Measurements from ENCODE around the gene CCDC74B.
"Not testable (repeated sequence)": the region's sequence is repeated elsewhere in the genome, so short reads cannot be mapped to it uniquely, and the experiment has no call there.

CCDC74B gene

DNA sequence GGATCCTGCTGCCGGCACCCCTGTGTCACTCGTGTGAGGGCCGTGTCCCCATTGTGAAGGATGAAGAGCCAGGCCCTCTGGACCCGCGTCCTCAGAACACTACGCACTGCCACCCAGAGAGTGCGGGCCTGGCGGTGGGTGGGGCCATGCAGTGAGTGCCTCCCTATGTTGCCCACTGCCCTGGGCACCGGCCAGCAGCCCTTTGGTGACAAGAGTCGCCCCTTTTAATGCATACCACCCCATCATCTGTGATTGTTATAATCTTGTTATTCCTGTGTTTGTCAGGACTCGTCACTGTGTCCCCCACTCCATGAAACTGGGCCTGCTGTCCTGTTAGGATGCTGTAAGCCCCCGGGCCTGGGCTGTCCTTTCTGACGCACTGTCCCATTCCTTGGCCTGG is 6.6 kb downstream of the CCDC74B start:
- DNase-seq (ENCODE audit: low spot score); POLR2A ChIA-PET (ENCODE audit: low non-redundant PET); H3K27ac ChIP-seq; CTCF ChIA-PET: not testable (repeated sequence)

DNA sequence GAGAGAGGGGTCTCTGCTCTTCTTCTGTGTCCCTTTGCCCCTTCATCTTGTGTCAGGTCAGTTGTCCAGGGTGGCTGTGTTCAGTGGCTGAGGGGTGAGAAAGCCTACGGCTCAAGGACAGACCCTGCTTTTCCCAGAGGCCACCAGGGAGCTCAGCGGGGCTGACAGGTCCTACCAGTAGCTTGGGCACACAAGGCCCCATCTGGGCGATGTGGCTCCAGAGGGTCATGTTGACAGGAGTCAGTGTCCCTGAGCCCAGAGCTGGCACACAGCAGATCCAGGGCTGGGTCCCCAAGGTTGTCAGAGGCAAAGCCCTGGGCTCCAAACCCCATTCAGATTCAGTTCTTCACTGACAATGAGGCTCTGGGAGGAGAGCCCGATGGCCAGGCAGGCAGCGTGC is 7.8 kb downstream of the CCDC74B start:
- POLR2A ChIA-PET (ENCODE audit: low non-redundant PET); DNase-seq (ENCODE audit: low spot score); CTCF ChIA-PET; H3K27ac ChIP-seq: not testable (repeated sequence)

DNA sequence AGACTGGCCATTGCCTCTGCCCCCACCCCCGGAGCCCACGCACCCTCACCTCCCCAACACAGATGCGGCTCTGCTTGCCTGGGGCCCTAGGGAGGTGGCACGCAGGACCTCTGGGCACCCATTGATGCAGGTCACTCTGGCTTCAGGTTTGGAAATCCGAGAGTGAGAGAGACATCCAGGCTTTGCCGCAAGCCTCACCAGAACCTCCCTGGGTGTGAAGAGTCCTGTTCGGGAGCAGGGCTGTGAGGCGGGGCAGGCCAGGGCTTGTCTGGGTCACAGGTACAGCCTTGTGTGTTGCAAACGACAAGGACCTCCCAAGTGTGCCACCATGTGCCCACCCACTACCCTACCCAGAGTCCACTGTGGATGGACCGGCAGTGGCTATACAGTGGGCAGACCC is 8.4 kb downstream of the CCDC74B start:
- POLR2A ChIA-PET (ENCODE audit: low non-redundant PET); DNase-seq (ENCODE audit: low spot score); H3K27ac ChIP-seq; CTCF ChIA-PET: not testable (repeated sequence)

DNA sequence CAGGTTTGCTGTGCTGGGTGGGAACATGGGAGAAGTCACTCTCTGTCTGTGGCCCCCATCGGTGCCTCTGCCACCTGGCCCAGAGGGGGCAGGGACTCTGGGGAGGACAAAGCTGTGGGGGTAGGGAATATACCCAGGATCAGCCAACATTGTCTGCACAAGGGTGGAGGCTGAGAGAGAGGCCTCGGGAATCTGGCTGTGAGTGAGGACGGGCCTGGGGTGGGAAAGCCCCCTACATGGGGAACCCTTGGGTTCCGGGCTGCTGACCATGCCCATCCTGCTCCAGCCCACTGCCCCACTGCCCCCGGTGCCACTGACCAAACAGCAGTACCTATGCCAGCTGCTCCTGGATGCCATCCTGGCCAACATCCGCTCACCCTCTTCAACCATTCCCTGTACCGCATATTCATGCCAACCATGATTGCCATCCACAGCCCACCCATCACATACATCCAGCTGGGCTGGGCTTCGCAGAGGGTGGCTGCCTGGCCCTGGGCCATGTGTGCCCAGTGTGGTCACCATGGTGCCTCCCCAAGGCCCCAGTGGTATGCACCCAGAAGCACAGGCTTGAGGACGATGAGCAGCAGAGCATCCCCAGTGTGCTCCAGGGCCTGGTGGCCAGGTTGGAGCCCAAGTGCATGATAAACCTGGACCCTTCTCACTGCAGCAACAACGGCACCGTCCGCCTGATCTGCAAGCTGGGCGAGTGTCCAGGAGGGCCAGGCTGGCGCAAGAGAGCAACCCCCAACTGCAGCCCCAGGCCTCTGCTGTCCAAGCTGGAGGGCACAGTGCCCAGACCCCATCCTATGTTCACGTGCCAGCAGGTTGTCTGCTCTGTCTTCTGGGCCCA is 9.0 kb downstream of the CCDC74B start:
- TF ChIP-seq, protein P1, sequence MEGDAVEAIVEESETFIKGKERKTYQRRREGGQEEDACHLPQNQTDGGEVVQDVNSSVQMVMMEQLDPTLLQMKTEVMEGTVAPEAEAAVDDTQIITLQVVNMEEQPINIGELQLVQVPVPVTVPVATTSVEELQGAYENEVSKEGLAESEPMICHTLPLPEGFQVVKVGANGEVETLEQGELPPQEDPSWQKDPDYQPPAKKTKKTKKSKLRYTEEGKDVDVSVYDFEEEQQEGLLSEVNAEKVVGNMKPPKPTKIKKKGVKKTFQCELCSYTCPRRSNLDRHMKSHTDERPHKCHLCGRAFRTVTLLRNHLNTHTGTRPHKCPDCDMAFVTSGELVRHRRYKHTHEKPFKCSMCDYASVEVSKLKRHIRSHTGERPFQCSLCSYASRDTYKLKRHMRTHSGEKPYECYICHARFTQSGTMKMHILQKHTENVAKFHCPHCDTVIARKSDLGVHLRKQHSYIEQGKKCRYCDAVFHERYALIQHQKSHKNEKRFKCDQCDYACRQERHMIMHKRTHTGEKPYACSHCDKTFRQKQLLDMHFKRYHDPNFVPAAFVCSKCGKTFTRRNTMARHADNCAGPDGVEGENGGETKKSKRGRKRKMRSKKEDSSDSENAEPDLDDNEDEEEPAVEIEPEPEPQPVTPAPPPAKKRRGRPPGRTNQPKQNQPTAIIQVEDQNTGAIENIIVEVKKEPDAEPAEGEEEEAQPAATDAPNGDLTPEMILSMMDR (conservative IDR thresholded peaks at IDR 0.05; ENCODE audit: low read depth) = no peak
- ChIA-PET POLR2A (ENCODE audit: low non-redundant PET) (no interaction called here), CTCF (no interaction called here)
- no peak overlapping the region for H3K27ac ChIP-seq
- no peak for DNase-seq (ENCODE audit: low spot score)

DNA sequence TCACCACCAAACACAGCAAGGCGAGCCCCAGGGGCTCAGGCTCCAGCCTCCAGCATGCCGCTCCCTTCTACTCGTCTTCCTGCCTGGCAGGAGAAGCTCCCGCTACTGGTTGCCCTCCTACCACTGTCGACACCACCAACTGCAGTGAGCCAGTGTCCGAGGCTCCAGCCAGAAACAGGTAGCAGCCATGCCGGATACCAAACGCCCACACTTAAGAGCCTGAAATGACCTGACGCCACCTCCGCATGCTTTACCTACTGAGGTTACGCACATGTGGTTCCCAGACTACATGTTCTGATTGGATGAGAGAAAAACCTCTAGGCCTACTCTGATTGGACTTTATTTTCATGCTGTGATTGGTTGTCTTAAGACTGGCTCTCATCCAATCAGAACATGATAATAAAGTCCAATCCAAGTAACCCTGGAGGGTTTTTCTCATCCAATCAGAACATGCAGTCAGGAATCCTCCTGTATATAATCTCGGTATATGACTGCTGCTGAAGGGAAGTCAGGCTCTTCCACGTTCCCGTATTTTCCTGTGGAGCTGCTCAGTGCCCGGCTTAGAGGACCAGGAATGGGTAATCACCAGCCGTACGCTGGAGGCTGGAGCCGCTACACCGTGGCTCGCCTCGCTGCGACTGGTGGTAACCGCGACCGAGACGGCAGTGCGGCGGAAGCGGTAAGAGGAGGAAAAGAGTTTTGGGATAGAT is 15.6 kb downstream of the CCDC74B start, which contains the start of gene POTEF:
Gene POTEF (minus strand): TSS at position 103 of the 710 bp plus-strand sequence. CDS start 8,707 bp downstream, outside the sequence.
- POLR2A ChIA-PET (ENCODE audit: low non-redundant PET); DNase-seq (ENCODE audit: low spot score); H3K27ac ChIP-seq: not testable (repeated sequence)
- CTCF ChIA-PET = interaction anchor here (0.6 kb wide), 1 partner anchor 110 kb away, joined by 3 read pairs; no protein-coding TSS in a partner anchor

DNA sequence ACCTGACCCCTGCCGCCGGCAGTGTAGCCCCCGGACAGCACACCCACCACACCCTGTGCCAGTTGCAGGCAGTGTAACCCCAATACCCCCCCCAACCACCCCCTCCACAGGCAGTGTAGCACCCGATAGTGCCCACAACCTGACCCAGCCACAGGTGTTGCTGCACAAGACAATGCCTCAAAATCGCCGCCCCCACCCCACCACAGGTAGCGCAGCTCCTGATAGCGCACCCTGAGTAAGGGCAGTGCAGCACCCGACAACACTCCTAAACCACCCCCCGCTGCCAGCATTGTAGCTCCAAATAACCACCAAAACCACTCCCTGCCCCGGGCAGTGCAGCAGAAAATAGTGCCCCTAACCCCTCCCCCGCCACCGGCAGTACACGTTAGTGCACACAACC is 16.4 kb downstream of the CCDC74B start:
- CTCF ChIA-PET; POLR2A ChIA-PET (ENCODE audit: low non-redundant PET): not testable (repeated sequence)

DNA sequence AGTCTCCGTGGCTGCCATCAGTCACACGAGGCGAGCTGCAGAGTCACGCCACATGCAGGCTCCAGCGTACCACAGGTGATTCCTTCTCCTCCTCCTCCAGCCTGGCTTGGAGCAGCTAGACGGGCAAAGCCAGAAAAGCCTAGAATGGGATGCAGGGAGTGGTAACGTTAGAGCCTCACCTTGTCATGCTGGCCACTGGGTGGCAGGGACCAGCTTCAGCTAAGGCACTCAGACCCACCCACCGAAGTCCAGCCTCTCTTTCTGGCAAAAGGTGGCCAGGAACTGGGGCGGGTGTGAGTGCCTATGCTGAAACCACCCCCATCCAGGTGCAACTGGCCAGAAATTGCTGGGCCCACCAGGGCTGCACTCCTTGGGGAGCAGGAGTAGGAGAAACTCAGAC is 17.2 kb downstream of the CCDC74B start:
- CTCF ChIA-PET; H3K27ac ChIP-seq; POLR2A ChIA-PET (ENCODE audit: low non-redundant PET); DNase-seq (ENCODE audit: low spot score): not testable (repeated sequence)

More for the DNA sequence above, 16.4 kb downstream of the CCDC74B start:
- not testable (repeated sequence) for DNase-seq (ENCODE audit: low spot score); H3K27ac ChIP-seq

DNA sequence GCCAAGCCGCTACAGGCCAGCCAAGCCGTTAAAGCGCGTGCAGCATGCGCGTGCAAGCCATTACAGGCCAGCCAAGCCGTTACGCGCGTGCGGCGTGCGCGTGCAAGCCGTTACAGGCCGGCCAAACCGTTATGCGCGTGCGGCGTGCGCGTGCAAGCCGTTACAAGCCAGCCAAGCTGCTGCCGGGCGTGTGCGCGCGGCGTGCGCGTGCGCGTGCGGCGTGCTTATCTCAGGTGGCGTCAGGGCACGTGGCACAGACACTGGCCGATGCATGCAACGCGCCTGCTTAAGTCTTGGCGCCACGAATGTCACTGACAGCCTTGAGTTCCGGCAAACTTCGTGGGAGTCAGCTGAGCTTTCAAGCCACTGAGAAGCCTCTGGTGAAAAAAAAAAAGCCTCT is 24.0 kb downstream of the CCDC74B start:
- POLR2A ChIA-PET (ENCODE audit: low non-redundant PET); DNase-seq (ENCODE audit: low spot score); H3K27ac ChIP-seq; CTCF ChIA-PET: not testable (repeated sequence)

DNA sequence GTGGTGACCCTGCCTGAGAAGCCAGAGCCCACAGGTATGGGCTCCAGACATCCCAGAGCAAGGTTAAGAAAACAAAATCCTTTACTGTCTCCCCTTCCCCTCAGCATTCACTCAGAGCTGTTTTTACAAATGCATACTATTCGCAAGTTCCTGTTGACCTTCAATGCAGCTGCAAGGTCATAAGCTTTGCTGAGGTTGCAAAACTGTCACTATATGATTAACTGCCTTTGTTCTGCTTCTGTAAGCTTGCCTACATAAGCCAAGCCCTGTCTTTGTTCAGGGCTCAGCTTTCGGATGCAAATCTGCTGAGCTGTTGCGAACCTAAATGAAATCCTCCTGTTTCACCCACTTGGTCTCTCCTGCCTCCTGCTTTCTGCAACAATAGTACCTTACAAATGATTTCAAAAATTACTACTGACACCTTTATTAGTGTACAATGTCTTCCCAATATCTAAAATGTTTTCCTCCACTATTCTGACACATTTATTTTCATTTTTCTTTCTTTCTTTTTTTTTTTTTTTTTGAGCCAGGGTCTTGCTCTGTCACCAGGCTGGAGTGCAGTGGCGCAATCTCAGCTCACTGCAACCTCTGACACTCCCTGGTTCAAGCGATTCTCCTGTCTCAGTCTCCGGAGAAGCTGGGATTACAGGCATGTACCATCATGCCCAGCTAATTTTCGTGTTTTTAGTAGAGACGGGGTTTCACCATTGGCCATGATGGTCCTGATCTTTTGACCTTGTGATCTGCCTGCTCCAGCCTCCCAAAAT is 42.1 kb downstream of the CCDC74B start:
- DNase-seq (ENCODE audit: low spot score); CTCF ChIA-PET; POLR2A ChIA-PET (ENCODE audit: low non-redundant PET); H3K27ac ChIP-seq: not testable (repeated sequence)
